T-helper 17 cell (primary cell): ENCODE results near the gene SKOR1. TPM values are rescaled to one million over a fixed set of nuclear protein-coding genes. Genes with fewer than 3 reads are reported as not detected.
A peak's percentile ranks its signal among the peaks of the same experiment; 100 is the strongest.

Source experiments
- ATAC-seq: fragments of 150-1000 bp; cut with Tn5 transposase; 2 replicates; pipeline ENCODE4 v1.10.0; 2021; ENCODE audit warnings: mild to moderate bottlenecking, moderate library complexity
- DNase-seq, 3 donors: peaks; one replicate each; pipeline versions ENCODE4 v3.0.0 to v3.0.0-alpha.2; 2020 to 2021
- H3K9me3 ChIP-seq: one replicate; pipeline ENCODE4 v1.7.0; 2013; ENCODE audit warnings: low read length, mild to moderate bottlenecking; ENCODE audit not compliant: control insufficient read depth, poor library complexity, severe bottlenecking
- H3K27ac Mint-ChIP-seq: one replicate; pipeline ENCODE4 v1.8.0; 2022; ENCODE audit warnings: mild to moderate bottlenecking, moderate library complexity, mixed read lengths
- H3K27me3 Mint-ChIP-seq: one replicate; pipeline ENCODE4 v1.8.0; 2022; ENCODE audit warnings: mixed read lengths
- H3K36me3 Mint-ChIP-seq: one replicate; pipeline ENCODE4 v1.8.0; 2022; ENCODE audit warnings: low read depth, mixed read lengths
- H3K4me1 Mint-ChIP-seq: one replicate; pipeline ENCODE4 v1.8.0; 2022; ENCODE audit warnings: mild to moderate bottlenecking, mixed read lengths
- H3K4me3 Mint-ChIP-seq: one replicate; pipeline ENCODE4 v1.8.0; 2022; ENCODE audit warnings: mild to moderate bottlenecking, moderate library complexity, mixed read lengths
- total RNA-seq, 4 donors: library from RNA in 2 of 4; stranded (reverse) in 2 of 4; gene quantifications; one replicate each; pipeline ENCODE4 v1.2.3 and lab custom pipeline; 2022 to 2026

Gene SKOR1
- total RNA-seq, 2 donors from 2014 or later = 2.2 to 2.7 TPM

DNA sequence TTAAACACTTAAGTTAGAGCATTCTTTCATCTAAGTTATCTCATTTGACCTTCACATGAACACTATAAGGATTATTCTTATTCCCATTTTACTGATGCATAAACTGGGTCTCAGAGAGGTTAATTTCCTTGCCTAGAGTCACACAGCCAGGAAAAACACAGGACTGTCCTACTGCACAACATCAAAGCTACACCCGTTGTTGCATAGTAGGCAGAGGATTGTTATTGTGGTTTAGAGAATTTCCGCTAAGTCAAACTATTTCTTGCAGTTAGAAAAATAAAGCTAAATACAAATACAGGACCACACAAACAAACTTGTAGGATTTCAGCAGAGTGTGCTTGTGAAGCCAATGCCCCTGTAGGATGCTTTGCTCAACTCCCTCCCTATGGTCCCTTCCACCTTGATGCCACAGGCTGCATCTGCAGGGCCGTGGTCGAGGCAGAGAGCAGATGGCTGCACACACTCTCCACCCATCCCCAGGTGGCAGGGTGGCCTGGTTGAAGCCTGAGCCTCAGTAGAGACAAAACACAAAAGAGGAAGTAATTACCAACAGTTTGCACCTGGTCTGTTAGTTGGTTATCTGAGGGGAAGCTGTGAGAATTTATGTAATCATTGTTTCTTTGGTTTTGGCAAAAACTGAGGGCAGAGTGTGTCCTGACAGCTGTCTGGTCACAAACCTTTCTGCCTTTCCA is 41.1 kb upstream of the SKOR1 start:
- peak overlapping the region; percentile 41 for H3K4me3 Mint-ChIP-seq
- ATAC-seq = peak; percentile 63
- no peaks in the 10 kb centered on the region for H3K27me3 Mint-ChIP-seq

DNA sequence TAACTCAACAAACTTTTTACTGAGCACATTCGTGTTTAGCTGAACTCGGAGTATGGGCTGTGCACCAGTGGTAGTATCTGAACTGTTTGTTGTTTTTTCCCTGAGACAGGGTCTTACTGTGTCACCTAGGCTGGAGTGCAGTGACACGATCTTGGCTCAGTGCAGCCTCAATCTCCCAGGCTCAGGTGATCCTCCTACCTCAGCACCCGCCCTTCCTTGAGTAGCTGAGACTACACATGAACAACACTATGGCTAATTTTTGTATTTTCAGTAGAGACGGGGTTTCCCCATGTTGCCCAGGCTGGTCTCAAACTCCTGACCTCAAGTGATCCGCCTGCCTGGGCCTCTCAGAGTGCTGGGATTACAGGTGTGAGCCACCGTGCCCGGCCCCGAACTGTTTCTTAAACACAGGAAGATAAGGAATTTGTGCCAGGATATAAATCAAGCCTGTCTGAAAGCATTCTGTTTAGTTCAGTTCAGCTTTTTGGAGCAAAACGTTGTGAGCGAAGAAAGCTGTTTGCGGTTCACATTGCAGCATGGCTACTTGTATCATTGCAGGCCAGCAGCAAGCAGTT is 40.4 kb upstream of the SKOR1 start:
- H3K4me1 Mint-ChIP-seq = peaks cover 24% of the 10 kb centered on the region
- no peaks in the 10 kb centered on the region for H3K27me3 Mint-ChIP-seq
- peaks cover 4% of the 10 kb centered on the region for H3K36me3 Mint-ChIP-seq
- peak overlapping the region; percentile 74 for H3K27ac Mint-ChIP-seq
- H3K9me3 ChIP-seq = no peaks in the 10 kb centered on the region
- DNase-seq (no peak), ATAC-seq (no peak)
- H3K4me3 Mint-ChIP-seq = no peak overlapping the region

More for the DNA sequence above, 41.1 kb upstream of the SKOR1 start:
- H3K27ac Mint-ChIP-seq = peak overlapping the region; percentile 74
- no peak for DNase-seq
- peaks cover 24% of the 10 kb centered on the region for H3K4me1 Mint-ChIP-seq
- no peaks in the 10 kb centered on the region for H3K9me3 ChIP-seq
- peaks cover 4% of the 10 kb centered on the region for H3K36me3 Mint-ChIP-seq

DNA sequence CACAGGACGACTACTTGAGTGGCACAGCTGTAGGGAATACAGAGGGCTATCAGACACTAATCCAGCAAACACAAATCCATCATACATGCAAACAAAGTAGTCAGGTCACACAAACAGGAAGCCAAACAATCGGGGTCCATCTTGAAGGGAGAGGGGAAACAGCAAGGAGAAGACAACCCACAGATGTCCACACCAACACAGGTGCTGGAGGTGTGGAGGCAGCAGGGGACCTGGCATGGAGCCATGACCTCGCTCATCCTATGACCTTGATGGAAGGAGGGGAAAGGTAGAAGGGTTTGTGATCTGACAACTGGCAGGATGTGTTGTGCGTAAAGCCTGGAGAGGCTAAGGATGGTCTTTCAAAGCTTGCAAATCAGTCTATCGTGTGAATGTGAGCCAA is 39.9 kb upstream of the SKOR1 start:
- peaks cover 4% of the 10 kb centered on the region for H3K36me3 Mint-ChIP-seq
- H3K27me3 Mint-ChIP-seq = no peaks in the 10 kb centered on the region
- peaks cover 24% of the 10 kb centered on the region for H3K4me1 Mint-ChIP-seq
- peak overlapping the region; percentile 74 for H3K27ac Mint-ChIP-seq
- no peaks in the 10 kb centered on the region for H3K9me3 ChIP-seq
- DNase-seq (no peak), ATAC-seq (no peak)
- H3K4me3 Mint-ChIP-seq = no peak overlapping the region

DNA sequence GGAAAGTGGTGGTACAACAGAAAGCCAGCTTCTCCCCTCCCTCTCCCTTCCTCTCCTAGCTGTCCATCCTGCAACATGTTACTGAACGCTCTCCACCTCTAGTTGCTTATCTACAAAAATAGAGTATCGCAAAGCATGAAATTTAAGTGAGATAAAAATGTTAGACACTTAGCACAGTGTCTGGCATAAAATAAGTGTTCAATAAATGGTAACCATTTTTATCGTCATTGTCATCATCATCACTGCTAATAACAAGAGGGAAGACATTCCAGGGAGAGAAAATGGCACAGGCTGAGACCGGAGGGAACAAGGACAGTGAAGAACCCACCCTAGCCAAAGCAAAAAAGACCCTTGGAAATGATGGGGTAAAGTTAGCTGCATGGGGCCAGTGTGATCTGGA is 38.7 kb upstream of the SKOR1 start:
- peaks cover 4% of the 10 kb centered on the region for H3K36me3 Mint-ChIP-seq
- no peaks in the 10 kb centered on the region for H3K9me3 ChIP-seq
- no peak for ATAC-seq
- no peak overlapping the region for H3K4me3 Mint-ChIP-seq
- H3K27me3 Mint-ChIP-seq = no peaks in the 10 kb centered on the region
- peak overlapping the region; percentile 8 for H3K27ac Mint-ChIP-seq
- no peak for DNase-seq
- peaks cover 24% of the 10 kb centered on the region for H3K4me1 Mint-ChIP-seq

DNA sequence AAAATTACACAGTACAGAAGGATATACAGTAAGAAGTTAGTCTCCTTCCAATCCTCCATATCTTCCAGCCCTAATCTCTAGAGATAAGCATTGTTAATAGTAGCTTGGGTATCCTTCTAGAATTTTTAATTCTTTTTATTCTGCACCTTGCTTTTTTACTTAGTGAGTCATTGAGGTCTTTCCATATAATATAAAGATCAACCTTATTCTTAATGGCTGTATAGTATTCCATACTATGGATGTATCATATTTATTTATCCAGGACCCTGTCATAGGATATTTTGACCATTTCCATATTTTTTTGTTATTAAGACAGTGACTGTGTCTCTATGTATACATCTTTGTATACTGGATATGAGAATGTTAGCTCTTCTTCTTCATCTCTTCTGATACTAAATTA is 36.3 kb upstream of the SKOR1 start:
- H3K27ac Mint-ChIP-seq = no peak overlapping the region

DNA sequence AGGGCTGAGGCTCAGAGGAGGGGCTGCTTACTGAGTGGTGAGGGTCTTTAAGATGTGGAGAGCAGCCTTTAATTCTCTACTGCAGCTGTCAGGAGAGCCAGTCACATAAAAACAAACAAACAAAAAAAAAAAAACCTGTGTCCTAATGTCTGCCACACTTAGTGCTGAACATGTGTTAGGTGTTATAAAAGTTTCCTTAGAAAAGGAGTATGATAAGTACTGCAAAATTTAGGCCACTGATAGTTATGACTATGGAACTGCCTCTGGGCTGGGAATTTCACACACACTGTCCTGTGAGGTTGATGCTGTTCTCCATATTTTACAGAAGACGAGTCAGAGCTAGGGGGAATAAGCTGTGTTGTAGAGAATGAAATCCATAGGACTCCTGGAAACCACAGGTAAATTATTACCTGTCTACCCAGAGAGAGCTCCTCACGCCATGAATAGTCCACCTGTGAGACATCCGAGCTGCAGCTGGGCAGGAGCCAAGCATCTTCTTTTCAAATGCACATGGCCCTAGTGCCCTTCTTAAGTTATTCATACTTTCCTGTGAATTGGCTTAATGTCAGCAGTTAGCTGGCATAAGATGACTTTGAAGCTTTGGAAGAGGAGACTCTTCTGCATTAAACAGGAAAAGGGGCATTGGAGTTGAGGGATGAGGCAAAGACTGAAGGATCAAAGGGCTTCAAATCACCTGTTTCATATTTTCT is 34.5 kb upstream of the SKOR1 start:
- no peak for DNase-seq
- no peak overlapping the region for H3K27ac Mint-ChIP-seq
- H3K4me3 Mint-ChIP-seq = no peak overlapping the region
- H3K4me1 Mint-ChIP-seq = no peaks in the 10 kb centered on the region
- no peaks in the 10 kb centered on the region for H3K9me3 ChIP-seq
- ATAC-seq = no peak
- H3K36me3 Mint-ChIP-seq = no peaks in the 10 kb centered on the region
- H3K27me3 Mint-ChIP-seq = no peaks in the 10 kb centered on the region

More for the DNA sequence above, 36.3 kb upstream of the SKOR1 start:
- ATAC-seq (no peak), DNase-seq (no peak)
- no peak overlapping the region for H3K4me3 Mint-ChIP-seq
- no peaks in the 10 kb centered on the region for H3K9me3 ChIP-seq
- H3K27me3 Mint-ChIP-seq = no peaks in the 10 kb centered on the region
- peaks cover 13% of the 10 kb centered on the region for H3K4me1 Mint-ChIP-seq
- H3K36me3 Mint-ChIP-seq = peaks cover 4% of the 10 kb centered on the region

DNA sequence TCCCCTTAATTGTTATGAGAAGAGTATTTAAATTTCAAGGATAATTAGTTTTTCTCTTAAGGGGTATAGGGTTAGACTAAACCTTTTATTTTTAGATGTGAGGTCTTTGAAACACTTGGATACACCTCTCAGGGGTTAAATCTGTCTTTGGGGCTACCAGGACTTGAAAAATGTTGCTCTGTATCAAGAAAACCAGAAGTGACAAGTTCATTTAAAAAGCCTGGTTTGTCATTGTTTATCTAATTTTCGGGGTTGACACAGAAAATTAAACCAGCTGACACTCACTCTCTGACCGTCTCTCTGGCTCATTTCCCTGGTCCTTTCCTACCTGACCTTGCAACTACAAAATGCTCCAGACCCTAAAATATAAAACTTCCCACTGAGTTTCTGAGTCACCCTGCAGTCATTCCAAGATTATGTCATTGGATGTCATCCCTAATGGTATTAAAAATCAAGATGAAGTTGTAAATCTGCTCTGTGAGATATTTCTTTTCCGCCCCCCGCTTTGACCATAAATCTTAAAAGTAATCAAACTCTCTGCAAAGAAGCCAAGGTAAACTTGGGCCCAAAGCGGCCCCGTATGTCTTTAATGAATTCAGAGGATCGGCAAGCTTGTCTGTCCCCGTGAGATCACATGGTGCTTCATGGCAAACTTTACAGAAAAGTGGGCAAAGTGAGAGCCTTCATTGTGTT is 32.9 kb upstream of the SKOR1 start:
- Mint-ChIP-seq H3K4me1 (no peaks in the 10 kb centered on the region), H3K36me3 (peaks cover 2% of the 10 kb centered on the region), H3K27ac (no peak overlapping the region), H3K4me3 (no peak overlapping the region), H3K27me3 (no peaks in the 10 kb centered on the region)
- no peaks in the 10 kb centered on the region for H3K9me3 ChIP-seq
- DNase-seq (no peak), ATAC-seq (no peak)

DNA sequence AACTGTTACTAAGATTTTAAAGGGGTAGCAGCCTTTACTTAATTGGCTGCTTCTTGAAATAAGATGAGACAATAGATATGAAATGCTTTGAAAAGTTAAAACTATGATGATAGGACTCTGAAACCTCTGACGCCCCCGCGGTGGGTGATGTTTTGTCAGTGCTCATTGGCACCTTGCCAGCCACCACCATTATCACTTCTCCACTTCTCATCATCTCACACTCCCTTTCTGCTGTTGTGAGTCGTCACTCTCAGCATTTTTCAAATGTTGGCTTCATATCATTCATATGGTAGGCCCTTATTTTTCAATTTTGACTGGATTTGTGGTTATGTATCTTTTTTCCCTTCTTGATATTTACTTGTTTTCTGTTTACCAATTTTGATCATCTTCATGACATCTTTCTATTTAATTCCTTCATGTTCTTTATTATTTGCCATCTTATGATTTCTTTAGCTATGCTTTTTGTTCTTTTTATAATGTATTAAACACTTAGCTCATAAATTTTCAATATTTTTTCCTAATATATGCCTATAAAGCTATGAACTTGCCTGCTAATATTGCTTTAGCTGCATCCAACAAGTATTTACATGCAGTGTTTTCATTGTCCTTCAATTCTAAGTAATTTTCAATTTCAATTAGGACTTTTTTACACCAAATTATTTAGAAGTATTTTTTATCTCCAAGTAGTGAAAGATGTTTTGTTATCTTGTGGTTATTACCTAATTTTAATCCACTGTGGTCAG is 30.3 kb upstream of the SKOR1 start:
- H3K4me3 Mint-ChIP-seq = no peak overlapping the region
- H3K36me3 Mint-ChIP-seq = peaks cover 2% of the 10 kb centered on the region
- H3K27me3 Mint-ChIP-seq = no peaks in the 10 kb centered on the region
- H3K9me3 ChIP-seq = no peaks in the 10 kb centered on the region
- DNase-seq (no peak), ATAC-seq (no peak)
- H3K27ac Mint-ChIP-seq = no peak overlapping the region
- no peaks in the 10 kb centered on the region for H3K4me1 Mint-ChIP-seq

DNA sequence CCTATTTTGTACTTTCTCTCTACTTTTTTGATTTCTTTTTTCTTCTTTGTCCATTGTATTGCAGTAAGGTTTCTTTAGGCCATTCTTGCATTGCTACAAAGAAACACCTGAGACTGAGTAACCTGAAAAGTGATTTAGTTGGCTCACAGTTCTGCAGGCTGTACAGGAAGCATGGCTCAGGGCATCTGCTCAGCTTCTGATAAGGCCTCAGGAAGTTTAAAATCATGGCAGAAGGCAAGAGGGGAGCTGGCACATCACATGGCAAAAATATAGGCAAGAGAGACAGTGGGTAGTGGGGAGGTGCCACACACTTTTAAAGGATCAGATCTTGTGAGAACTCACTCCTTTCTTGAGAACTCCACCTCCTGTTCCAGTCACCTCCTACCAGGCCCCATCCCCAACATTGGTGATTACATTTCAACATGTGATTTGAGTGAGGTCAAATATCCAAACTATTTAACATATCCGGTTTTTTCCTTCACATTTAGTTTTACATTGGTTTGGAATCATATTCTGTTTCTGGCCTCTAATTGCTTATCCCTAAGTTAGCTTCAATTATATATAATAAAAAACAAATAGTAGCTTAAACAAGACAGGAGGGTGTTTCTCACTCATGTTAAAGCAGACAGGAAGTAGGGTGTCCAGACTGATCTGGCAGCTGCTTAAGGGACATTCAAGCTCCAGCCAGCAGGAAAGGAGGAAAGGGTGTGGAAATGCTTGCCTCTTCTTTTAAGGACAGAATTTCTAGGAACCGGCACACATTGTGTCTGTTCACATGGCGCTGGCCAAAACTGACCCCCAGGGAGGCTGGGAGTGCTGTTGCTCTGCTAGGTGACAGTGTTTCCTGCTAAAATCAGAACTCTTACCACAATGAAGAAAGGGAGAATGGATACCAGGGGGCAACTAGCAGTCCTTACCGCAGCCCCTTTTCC is 28.8 kb upstream of the SKOR1 start:
- H3K4me3 Mint-ChIP-seq = no peak overlapping the region
- H3K27me3 Mint-ChIP-seq = no peaks in the 10 kb centered on the region
- no peaks in the 10 kb centered on the region for H3K9me3 ChIP-seq
- DNase-seq (no peak), ATAC-seq (no peak)
- no peaks in the 10 kb centered on the region for H3K4me1 Mint-ChIP-seq
- no peak overlapping the region for H3K27ac Mint-ChIP-seq
- peaks cover 2% of the 10 kb centered on the region for H3K36me3 Mint-ChIP-seq

DNA sequence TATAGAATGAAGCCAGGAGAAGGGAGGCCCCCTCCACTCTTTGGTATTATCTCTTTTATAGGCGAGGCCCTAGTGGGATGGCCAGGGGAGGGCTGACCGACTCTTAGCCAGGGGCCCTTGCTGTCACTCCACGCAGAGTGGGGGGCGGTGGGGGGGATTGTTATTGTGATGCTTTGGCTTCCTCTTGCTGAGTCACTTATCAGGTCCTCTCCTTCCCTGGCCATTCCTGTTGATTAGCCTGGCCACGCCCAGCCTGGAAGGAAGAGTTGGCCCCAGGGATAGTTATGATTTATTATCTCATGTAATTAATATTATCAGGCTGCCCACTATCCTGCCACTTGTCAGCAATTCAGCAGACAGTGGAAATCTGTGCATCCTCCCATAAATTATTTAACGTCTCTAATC is 25.5 kb upstream of the SKOR1 start:
- Mint-ChIP-seq H3K4me3 (no peak overlapping the region), H3K4me1 (peaks cover 2% of the 10 kb centered on the region), H3K27ac (no peak overlapping the region), H3K27me3 (no peaks in the 10 kb centered on the region), H3K36me3 (peaks cover 2% of the 10 kb centered on the region)
- ATAC-seq (no peak), DNase-seq (no peak)
- H3K9me3 ChIP-seq = no peaks in the 10 kb centered on the region

DNA sequence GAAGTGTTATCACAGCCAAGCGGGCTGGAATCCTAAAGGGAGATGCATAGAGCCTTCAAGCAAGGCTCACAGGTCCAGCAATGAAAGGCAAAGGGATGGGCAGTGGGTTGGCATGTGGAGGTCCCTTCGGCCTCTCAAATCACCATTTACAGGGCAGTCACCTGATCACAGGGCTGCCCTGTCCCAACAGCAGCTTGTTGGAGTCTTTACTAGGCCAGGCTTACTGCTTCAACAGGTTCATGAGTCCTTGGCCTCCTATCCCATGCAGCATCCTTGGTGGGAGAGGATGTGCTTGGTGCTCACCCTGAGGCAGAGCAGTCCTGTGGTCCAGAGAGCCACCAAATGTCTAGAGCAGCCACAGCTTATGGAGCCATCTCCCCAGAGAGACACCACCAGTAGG is 24.2 kb upstream of the SKOR1 start:
- H3K4me1 Mint-ChIP-seq = peaks cover 2% of the 10 kb centered on the region
- no peaks in the 10 kb centered on the region for H3K9me3 ChIP-seq
- no peaks in the 10 kb centered on the region for H3K27me3 Mint-ChIP-seq
- peaks cover 1% of the 10 kb centered on the region for H3K36me3 Mint-ChIP-seq
- DNase-seq (no peak), ATAC-seq (no peak)
- no peak overlapping the region for H3K27ac Mint-ChIP-seq
- no peak overlapping the region for H3K4me3 Mint-ChIP-seq
